Endodermal cell (in vitro differentiated cells): ENCODE results near the gene ARHGEF11. TPM values are rescaled to one million over a fixed set of nuclear protein-coding genes. Genes with fewer than 3 reads are reported as not detected.
A peak's percentile ranks its signal among the peaks of the same experiment; 100 is the strongest.

Experiments
- DNase-seq: peaks from one replicate; pipeline ENCODE4 v3.0.0-alpha.2; 2017
- H3K27ac ChIP-seq: 2 replicates; pipeline ENCODE4 v1.5.1; 2013; ENCODE audit warnings: mild to moderate bottlenecking, low read depth, low read length, moderate library complexity
- H3K27me3 ChIP-seq: 2 replicates; pipeline ENCODE4 v1.6.1; 2013; ENCODE audit warnings: mild to moderate bottlenecking, low read length, moderate library complexity; ENCODE audit not compliant: insufficient read depth, control insufficient read depth, poor library complexity, severe bottlenecking
- H3K36me3 ChIP-seq: 2 replicates; pipeline ENCODE4 v1.7.0; 2013; ENCODE audit warnings: mild to moderate bottlenecking, low read length, moderate library complexity; ENCODE audit not compliant: control insufficient read depth, insufficient read depth
- H3K4me1 ChIP-seq: one replicate; pipeline ENCODE4 v1.7.0; 2013; ENCODE audit warnings: low read length; ENCODE audit not compliant: control insufficient read depth, insufficient read depth
- H3K4me3 ChIP-seq: 2 replicates; pipeline ENCODE4 v1.5.1; 2013; ENCODE audit warnings: mild to moderate bottlenecking, low read length, moderate library complexity
- H3K9ac ChIP-seq: 2 replicates; pipeline ENCODE4 v1.6.1; 2013; ENCODE audit warnings: mild to moderate bottlenecking, low read length, moderate library complexity; ENCODE audit not compliant: poor library complexity, severe bottlenecking; ENCODE audit errors: extremely low read depth
- H3K9me3 ChIP-seq: 2 replicates; pipeline ENCODE4 v1.6.1; 2013; ENCODE audit warnings: mild to moderate bottlenecking, low read length, moderate library complexity; ENCODE audit not compliant: control insufficient read depth
- H3K27ac Mint-ChIP-seq: 2 replicates; pipeline ENCODE4 v1.8.0; 2020; ENCODE audit warnings: mixed read lengths
- H3K27me3 Mint-ChIP-seq: 2 replicates; pipeline ENCODE4 v1.8.0; 2021; ENCODE audit warnings: mild to moderate bottlenecking, mixed read lengths; ENCODE audit not compliant: insufficient read depth
- H3K36me3 Mint-ChIP-seq: 2 replicates; pipeline ENCODE4 v1.8.0; 2020; ENCODE audit warnings: low read depth, mixed read lengths
- H3K4me1 Mint-ChIP-seq: 2 replicates; pipeline ENCODE4 v1.8.0; 2020; ENCODE audit warnings: mixed read lengths
- H3K4me3 Mint-ChIP-seq: 2 replicates; pipeline ENCODE4 v1.8.0; 2020; ENCODE audit warnings: mild to moderate bottlenecking, moderate library complexity, mixed read lengths
- H3K9me3 Mint-ChIP-seq: 2 replicates; pipeline ENCODE4 v1.8.0; 2020; ENCODE audit warnings: mild to moderate bottlenecking, mixed read lengths
- CTCF ChIP-seq: fragments of 200-600 bp; sonication (generic); conservative IDR thresholded peaks from 2 replicates; pipeline ENCODE4 v1.5.0; 2021; ENCODE audit warnings: antibody characterized with exemption, mild to moderate bottlenecking
- WGBS, 2 experiments: methylation state at CpG; one replicate each; pipeline versions ENCODE4 v1.1.5 to v1.1.7; 2013; ENCODE audit warnings: missing lambda C conversion rate in 2 of 2, mixed read lengths in 1 of 2; ENCODE audit not compliant: insufficient coverage in 1 of 2, insufficient read length in 1 of 2; 5-methylcytosine and 5-hydroxymethylcytosine counted together
- total RNA-seq, 2 donors: library from RNA; stranded (reverse); fragmentation: NEBNext Ultra II Directional in 1 of 2; extraction: Animal tissue kit (Norgen Biotek cat#: 25700) in 1 of 2; gene quantifications; 2 replicates in 1 of 2; 3 replicates in 1 of 2; pipeline ENCODE4 v1.2.1, GENCODE V29; 2021

Gene ARHGEF11
- total RNA-seq, 2 donors from 2014 or later: 54.2 to 56.5 TPM

DNA sequence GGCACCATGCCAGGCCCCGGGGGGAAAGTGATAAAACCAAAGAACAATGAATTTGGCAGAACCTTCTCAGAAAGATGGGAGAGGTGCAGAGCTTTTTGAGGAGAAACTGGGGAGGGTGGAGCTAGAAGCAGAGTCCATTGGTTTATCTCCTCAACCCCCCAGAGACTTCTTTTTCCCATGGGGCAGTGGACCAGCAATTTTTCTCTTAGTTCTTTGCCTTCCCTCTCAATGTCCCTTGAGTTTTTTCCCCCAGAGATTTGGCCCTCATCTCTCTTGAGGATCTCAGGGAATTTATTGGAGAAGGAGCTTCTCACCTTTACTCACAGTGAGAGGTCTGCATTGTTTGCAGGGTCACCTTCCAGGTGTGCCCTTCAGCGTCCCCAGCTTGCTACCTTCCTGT, 5.3 kb upstream of the ARHGEF11 start:
- Mint-ChIP-seq H3K27me3 (no peaks in the 10 kb centered on the region), H3K4me3 (no peak overlapping the region), H3K4me1 (peaks cover 36% of the 10 kb centered on the region), H3K9me3 (peaks cover 15% of the 10 kb centered on the region), H3K27ac (no peak overlapping the region), H3K36me3 (no peaks in the 10 kb centered on the region)
- peaks cover 18% of the 10 kb centered on the region for H3K9me3 ChIP-seq
- no peak for TF ChIP-seq CTCF
- H3K4me1 ChIP-seq: peaks cover 7% of the 10 kb centered on the region
- H3K27ac ChIP-seq: no peak overlapping the region
- peak; percentile 49 for DNase-seq
- H3K4me3 ChIP-seq: no peak overlapping the region
- whole genome bisulfite sequencing, 2 experiments: 70 to 100% methylated on average over 1 to 2 of the region's 2 CpGs
- no peaks in the 10 kb centered on the region for H3K36me3 ChIP-seq
- H3K27me3 ChIP-seq: no peaks in the 10 kb centered on the region
- H3K9ac ChIP-seq: no peak overlapping the region

- Histone ChIP-seq H3K27ac (no peak overlapping the region), H3K9me3 (peaks cover 6% of the 10 kb centered on the region), H3K36me3 (no peaks in the 10 kb centered on the region), H3K4me3 (no peak overlapping the region), H3K9ac (no peak overlapping the region), H3K27me3 (no peaks in the 10 kb centered on the region), H3K4me1 (peaks cover 17% of the 10 kb centered on the region)
- DNase-seq: no peak
- TF ChIP-seq CTCF: no peak
- Mint-ChIP-seq H3K9me3 (peaks cover 8% of the 10 kb centered on the region), H3K36me3 (no peaks in the 10 kb centered on the region), H3K4me1 (peaks cover 62% of the 10 kb centered on the region), H3K27me3 (no peaks in the 10 kb centered on the region), H3K27ac (peak overlapping the region; percentile 82), H3K4me3 (peak overlapping the region; percentile 77)
- WGBS, 2 experiments: 45 to 60% methylated on average over 1 to 2 of the region's 2 CpGs
These were observed 1.5 kb upstream of the ARHGEF11 start for GRCh38 chr1:157047062-157047410.

DNA sequence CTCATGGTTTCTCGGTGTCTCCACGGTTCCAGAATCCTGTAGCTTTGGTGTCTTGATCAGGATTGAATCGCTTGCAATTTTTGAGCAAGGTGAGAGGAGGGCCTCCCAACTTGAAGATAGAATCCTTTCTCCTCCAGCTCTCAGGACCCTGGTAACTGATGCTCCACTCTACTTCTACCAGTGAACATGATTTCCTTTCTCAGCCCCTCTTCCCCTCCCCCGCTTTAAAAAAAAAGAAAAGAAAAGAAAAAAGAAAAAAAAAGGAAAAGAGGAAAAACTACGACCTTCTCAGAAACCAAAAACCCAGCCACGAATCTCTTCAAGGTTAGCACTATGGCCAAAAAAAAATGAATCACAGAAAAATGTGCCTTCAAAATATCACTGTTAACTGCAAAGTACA, 1.2 kb downstream of the ARHGEF11 start:
- peak overlapping the region; percentile 98 for H3K4me3 ChIP-seq
- DNase-seq: no peak
- no peak for TF ChIP-seq CTCF
- Mint-ChIP-seq H3K36me3 (no peaks in the 10 kb centered on the region), H3K27me3 (no peaks in the 10 kb centered on the region), H3K27ac (peak overlapping the region; percentile 78), H3K9me3 (no peaks in the 10 kb centered on the region), H3K4me3 (peak overlapping the region; percentile 77), H3K4me1 (peaks cover 61% of the 10 kb centered on the region)
- H3K27ac ChIP-seq: no peak overlapping the region
- H3K36me3 ChIP-seq: peaks cover 4% of the 10 kb centered on the region
- no peaks in the 10 kb centered on the region for H3K27me3 ChIP-seq
- peak overlapping the region; percentile 94 for H3K9ac ChIP-seq
- 17 to 26% methylated on average over 2 to 5 of the region's 6 CpGs for WGBS, 2 experiments
- peaks cover 18% of the 10 kb centered on the region for H3K4me1 ChIP-seq
- H3K9me3 ChIP-seq: no peaks in the 10 kb centered on the region
